GM12878 (cell line): Measurements from ENCODE around the gene KIF17. TPM values are rescaled to one million over a fixed set of nuclear protein-coding genes. Genes with fewer than 3 reads are reported as not detected.

ENCODE experiments used
- ATAC-seq: fragments of 200-7000 bp; cut with Tn5 transposase; 3 replicates; pipeline ENCODE4 v1.9.1; 2020; ENCODE audit warnings: mild to moderate bottlenecking, moderate library complexity
- BruUV-seq: library from RNA; stranded (reverse); fragments of 400-500 nt; replicated peaks from 2 replicates; lab custom pipeline; 2021; lab: Mats Ljungman, UMichigan
- CTCF ChIA-PET: fragments of 300-600 bp; sonication (Branson Sonifier 250); formaldehyde crosslinking; extraction: SDS; loops from one replicate; lab custom pipeline; 2021; ENCODE audit warnings: inconsistent platforms; lab: Yijun Ruan, JAX
- POLR2A ChIA-PET: fragments of 350-600 bp; formaldehyde crosslinking; extraction: SDS; loops from one replicate; lab custom pipeline; 2021; ENCODE audit warnings: inconsistent platforms; lab: Charles Lee
- RAD21 ChIA-PET: fragments of 300-600 bp; sonication (Branson Sonifier 250); formaldehyde crosslinking; loops from one replicate; lab custom pipeline; 2023; ENCODE audit warnings: antibody characterized with exemption; ENCODE audit not compliant: unreplicated experiment; lab: Charles Lee
- SMC1A ChIA-PET: fragments of 300-600 bp; sonication (Branson Sonifier 250); formaldehyde crosslinking; loops from one replicate; lab custom pipeline; 2023; ENCODE audit not compliant: unreplicated experiment, uncharacterized antibody; lab: Charles Lee
- DNase-seq: peaks from one replicate; pipeline ENCODE4 v3.0.0-alpha.2; 2011; ENCODE audit warnings: low read depth, low spot score
- FAIRE-seq: peaks from 3 replicates; lab custom pipeline; 2011; peaks lifted over from hg19 to GRCh38; lab: Jason Lieb, UNC
- H2AFZ ChIP-seq: 2 replicates; pipeline ENCODE4 v1.6.0; 2011; ENCODE audit warnings: low read depth, low read length, control low read depth; ENCODE audit not compliant: control insufficient read depth
- H3K27ac ChIP-seq: 2 replicates; pipeline ENCODE4 v1.5.1; 2011; ENCODE audit warnings: control low read depth; ENCODE audit not compliant: control insufficient read depth, insufficient read depth
- H3K27me3 ChIP-seq, 2 experiments: replicated peaks in 1 of 2; 2 replicates each; pipeline versions ENCODE4 v1.6.0 to v1.6.1; 2011; ENCODE audit warnings: low read length in 1 of 2; ENCODE audit not compliant: control insufficient read depth in 2 of 2, insufficient read depth in 2 of 2
- H3K36me3 ChIP-seq, 2 experiments: 2 replicates each; pipeline ENCODE4 v1.5.1; 2011; ENCODE audit warnings: low read length in 1 of 2; ENCODE audit not compliant: control insufficient read depth in 2 of 2, insufficient read depth in 2 of 2
- H3K4me1 ChIP-seq: 2 replicates; pipeline ENCODE4 v1.6.1; 2011; ENCODE audit warnings: mild to moderate bottlenecking, low read length, moderate library complexity, mixed read lengths; ENCODE audit not compliant: control insufficient read depth, insufficient read depth
- H3K4me2 ChIP-seq: 2 replicates; pipeline ENCODE4 v1.6.0; 2011; ENCODE audit warnings: control low read depth; ENCODE audit not compliant: control insufficient read depth, insufficient read depth
- H3K4me3 ChIP-seq: fragments of 200-600 bp; sonication (generic); 2 replicates; pipeline ENCODE4 v1.5.1; 2016
- H3K79me2 ChIP-seq: 2 replicates; pipeline ENCODE4 v1.6.0; 2011; ENCODE audit warnings: low read length; ENCODE audit not compliant: control insufficient read depth, insufficient read depth
- H3K9ac ChIP-seq: 2 replicates; pipeline ENCODE4 v1.8.0; 2011; ENCODE audit warnings: low read length, control low read depth, mixed read lengths; ENCODE audit not compliant: control insufficient read depth, insufficient read depth
- H3K9me3 ChIP-seq: replicated peaks from 3 replicates; pipeline ENCODE4 v1.5.1; 2011; ENCODE audit warnings: mild to moderate bottlenecking, low read length; ENCODE audit not compliant: control insufficient read depth, insufficient read depth
- H4K20me1 ChIP-seq: 2 replicates; pipeline ENCODE4 v1.6.0; 2011; ENCODE audit not compliant: control insufficient read depth, insufficient read depth
- GATAD2B ChIP-seq: fragments of 450-650 bp; conservative IDR thresholded peaks from 2 replicates; pipeline ENCODE4 v1.6.1; 2017; ENCODE audit warnings: low read depth, mild to moderate bottlenecking, moderate library complexity
- HDAC6 ChIP-seq: fragments of 200-600 bp; sonication (generic); IDR thresholded peaks from one replicate; pipeline ENCODE4 v1.8.0; 2017; ENCODE audit warnings: antibody characterized with exemption; ENCODE audit not compliant: unreplicated experiment
- MYB ChIP-seq: fragments of 150-350 bp; IDR thresholded peaks from 2 replicates; pipeline ENCODE4 v1.6.1; 2014; ENCODE audit warnings: mild to moderate bottlenecking, low read depth, low read length, borderline replicate concordance
- NRF1 ChIP-seq: conservative IDR thresholded peaks from 2 replicates; pipeline ENCODE4 v1.6.1; 2011; ENCODE audit warnings: mild to moderate bottlenecking, low read depth, low read length, improper control_type of control experiment
- PAX5 ChIP-seq: IDR thresholded peaks from 2 replicates; pipeline ENCODE4 v1.6.1; 2011; ENCODE audit warnings: low read depth, low read length, borderline replicate concordance
- PRDM15 ChIP-seq: fragments of 450-650 bp; formaldehyde crosslinking; IDR thresholded peaks from 2 replicates; pipeline ENCODE4 v1.4.0; 2020; ENCODE audit warnings: mild to moderate bottlenecking, moderate library complexity
- TCF12 ChIP-seq: IDR thresholded peaks from 2 replicates; pipeline ENCODE4 v1.6.1; 2011; ENCODE audit warnings: low read depth, mild to moderate bottlenecking, low read length
- WGBS: methylation state at CpG from one replicate; pipeline ENCODE4 v1.1.6; 2016; ENCODE audit warnings: low lambda C conversion rate; ENCODE audit not compliant: insufficient replicate concordance, insufficient coverage; ENCODE audit errors: missing lambda C conversion rate; 5-methylcytosine and 5-hydroxymethylcytosine counted together
- in situ Hi-C: fragments of 300-500 bp; cut with MboI; formaldehyde crosslinking; loops from 9 replicates; pipeline ENCODE4 v1.14.3; 2018; ENCODE audit warnings: mixed read lengths
- intact Hi-C: fragments of 100-400 bp; cut with micrococcal nuclease; formaldehyde crosslinking; loops from one replicate; pipeline ENCODE4 v1.14.2; 2022; ENCODE audit not compliant: unreplicated experiment
- polyA plus RNA-seq, 11 experiments: library from polyadenylated mRNA; depleted of rRNA in 4 of 11; unstranded in 6 of 11; stranded (reverse) in 5 of 11; fragments of >200 nt; fragmentation: Nextera tagmentation in 4 of 11; fragmentation: Illumina TruSeq in 1 of 11; extraction: Ambion mirVana in 4 of 11; extraction: Trizol in 1 of 11; gene quantifications; 1 replicate in 1 of 11; 2 replicates in 10 of 11; pipeline versions ENCODE4 v1.2.1 to v1.2.3, GENCODE V29; 2011 to 2016; ENCODE audit warnings: inconsistent platforms in 2 of 11, missing spikeins in 2 of 11, low read depth in 1 of 11
- total RNA-seq, 4 experiments: library from RNA; depleted of rRNA in 3 of 4; stranded (reverse); fragments of >200 nt in 3 of 4; fragmentation: Illumina TruSeq in 1 of 4; extraction: Trizol in 1 of 4; gene quantifications; 2 replicates each; pipeline versions ENCODE4 v1.2.1 to v1.2.3, GENCODE V29; 2013 to 2021
- TF ChIP-seq, protein P1 (sequence below): IDR thresholded peaks from 2 replicates; pipeline ENCODE4 v1.6.1; 2011; ENCODE audit warnings: low read depth, mild to moderate bottlenecking, low read length, moderate library complexity, borderline replicate concordance; ENCODE audit errors: extremely low read depth
- TF ChIP-seq, protein P2 (sequence below): fragments of 450-650 bp; formaldehyde crosslinking; IDR thresholded peaks from 2 replicates; pipeline ENCODE4 v1.4.0; 2022; ENCODE audit warnings: mild to moderate bottlenecking, moderate library complexity
- TF ChIP-seq, protein P3 (sequence below): fragments of 450-650 bp; formaldehyde crosslinking; IDR thresholded peaks from 2 replicates; pipeline ENCODE4 v1.5.0; 2022; ENCODE audit warnings: mild to moderate bottlenecking, missing genetic modification characterization

The KIF17 gene
- total and polyA plus RNA-seq, 10 of the 15 experiments (the other 5 are each of a cell fraction or from before 2014, with no cell fraction given) = 0.01 to 0.10 (median 0.03) TPM; not detected in 7

GRCh38 chr1:20662110-20662475 lies 55.7 kb downstream of the KIF17 start:
- no peaks in the 10 kb centered on the region for H3K27me3 ChIP-seq
- BruUV-seq = no TSS peak
- peak overlapping the region; percentile 75 for H2AFZ ChIP-seq
- SMC1A ChIA-PET = no interaction called here
- H4K20me1 ChIP-seq = peaks cover 3% of the 10 kb centered on the region; the same call in 1 of the 2 replicates
- H3K4me2 ChIP-seq = peak overlapping the region; percentile 99
- H3K36me3 ChIP-seq = peaks cover 6 to 12% of the 10 kb centered on the region in 2 experiments
- 0 out of 2 replicates have a peak, but pooled peaks cover 10% of the 10 kb centered on the region for H3K4me1 ChIP-seq
- peak overlapping the region; percentile 68 for H3K27ac ChIP-seq
- ATAC-seq (no peak), DNase-seq (no peak), FAIRE-seq (no peak)
- WGBS = 46% methylated on average over 7 of the region's 7 CpGs
- peak overlapping the region; percentile 91 for H3K9ac ChIP-seq
- H3K4me3 ChIP-seq = peak overlapping the region; percentile 81
- in situ Hi-C loops = no loop called here
- CTCF ChIA-PET = interaction anchor here (1.0 to 3.2 kb wide), 5 partner anchors 9 to 533 kb away, joined by 3 to 13 read pairs (median 4); no protein-coding TSS in a partner anchor
- H3K9me3 ChIP-seq = no peaks in the 10 kb centered on the region
- RAD21 ChIA-PET = no interaction called here
- POLR2A ChIA-PET = interaction anchor here (2.3 kb wide), 1 partner anchor 28 kb away, joined by 8 read pairs; no protein-coding TSS in a partner anchor
- H3K79me2 ChIP-seq = peaks cover 35% of the 10 kb centered on the region
- intact Hi-C loops = no loop called here
- TF ChIP-seq, protein P1, sequence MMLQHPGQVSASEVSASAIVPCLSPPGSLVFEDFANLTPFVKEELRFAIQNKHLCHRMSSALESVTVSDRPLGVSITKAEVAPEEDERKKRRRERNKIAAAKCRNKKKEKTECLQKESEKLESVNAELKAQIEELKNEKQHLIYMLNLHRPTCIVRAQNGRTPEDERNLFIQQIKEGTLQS = no peak
- TF ChIP-seq NRF1 = no peak
- TF ChIP-seq, protein P2, sequence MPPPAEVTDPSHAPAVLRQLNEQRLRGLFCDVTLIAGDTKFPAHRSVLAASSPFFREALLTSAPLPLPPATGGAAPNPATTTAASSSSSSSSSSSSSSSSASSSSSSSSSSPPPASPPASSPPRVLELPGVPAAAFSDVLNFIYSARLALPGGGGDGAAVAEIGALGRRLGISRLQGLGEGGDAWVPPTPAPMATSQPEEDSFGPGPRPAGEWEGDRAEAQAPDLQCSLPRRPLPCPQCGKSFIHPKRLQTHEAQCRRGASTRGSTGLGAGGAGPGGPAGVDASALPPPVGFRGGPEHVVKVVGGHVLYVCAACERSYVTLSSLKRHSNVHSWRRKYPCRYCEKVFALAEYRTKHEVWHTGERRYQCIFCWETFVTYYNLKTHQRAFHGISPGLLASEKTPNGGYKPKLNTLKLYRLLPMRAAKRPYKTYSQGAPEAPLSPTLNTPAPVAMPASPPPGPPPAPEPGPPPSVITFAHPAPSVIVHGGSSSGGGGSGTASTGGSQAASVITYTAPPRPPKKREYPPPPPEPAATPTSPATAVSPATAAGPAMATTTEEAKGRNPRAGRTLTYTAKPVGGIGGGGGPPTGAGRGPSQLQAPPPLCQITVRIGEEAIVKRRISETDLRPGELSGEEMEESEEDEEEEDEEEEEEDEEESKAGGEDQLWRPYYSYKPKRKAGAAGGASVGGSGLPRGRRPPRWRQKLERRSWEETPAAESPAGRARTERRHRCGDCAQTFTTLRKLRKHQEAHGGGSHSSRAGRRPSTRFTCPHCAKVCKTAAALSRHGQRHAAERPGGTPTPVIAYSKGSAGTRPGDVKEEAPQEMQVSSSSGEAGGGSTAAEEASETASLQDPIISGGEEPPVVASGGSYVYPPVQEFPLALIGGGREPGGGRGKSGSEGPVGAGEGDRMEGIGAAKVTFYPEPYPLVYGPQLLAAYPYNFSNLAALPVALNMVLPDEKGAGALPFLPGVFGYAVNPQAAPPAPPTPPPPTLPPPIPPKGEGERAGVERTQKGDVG (CRISPR knock-in tag) = no peak
- TF ChIP-seq, protein P3, sequence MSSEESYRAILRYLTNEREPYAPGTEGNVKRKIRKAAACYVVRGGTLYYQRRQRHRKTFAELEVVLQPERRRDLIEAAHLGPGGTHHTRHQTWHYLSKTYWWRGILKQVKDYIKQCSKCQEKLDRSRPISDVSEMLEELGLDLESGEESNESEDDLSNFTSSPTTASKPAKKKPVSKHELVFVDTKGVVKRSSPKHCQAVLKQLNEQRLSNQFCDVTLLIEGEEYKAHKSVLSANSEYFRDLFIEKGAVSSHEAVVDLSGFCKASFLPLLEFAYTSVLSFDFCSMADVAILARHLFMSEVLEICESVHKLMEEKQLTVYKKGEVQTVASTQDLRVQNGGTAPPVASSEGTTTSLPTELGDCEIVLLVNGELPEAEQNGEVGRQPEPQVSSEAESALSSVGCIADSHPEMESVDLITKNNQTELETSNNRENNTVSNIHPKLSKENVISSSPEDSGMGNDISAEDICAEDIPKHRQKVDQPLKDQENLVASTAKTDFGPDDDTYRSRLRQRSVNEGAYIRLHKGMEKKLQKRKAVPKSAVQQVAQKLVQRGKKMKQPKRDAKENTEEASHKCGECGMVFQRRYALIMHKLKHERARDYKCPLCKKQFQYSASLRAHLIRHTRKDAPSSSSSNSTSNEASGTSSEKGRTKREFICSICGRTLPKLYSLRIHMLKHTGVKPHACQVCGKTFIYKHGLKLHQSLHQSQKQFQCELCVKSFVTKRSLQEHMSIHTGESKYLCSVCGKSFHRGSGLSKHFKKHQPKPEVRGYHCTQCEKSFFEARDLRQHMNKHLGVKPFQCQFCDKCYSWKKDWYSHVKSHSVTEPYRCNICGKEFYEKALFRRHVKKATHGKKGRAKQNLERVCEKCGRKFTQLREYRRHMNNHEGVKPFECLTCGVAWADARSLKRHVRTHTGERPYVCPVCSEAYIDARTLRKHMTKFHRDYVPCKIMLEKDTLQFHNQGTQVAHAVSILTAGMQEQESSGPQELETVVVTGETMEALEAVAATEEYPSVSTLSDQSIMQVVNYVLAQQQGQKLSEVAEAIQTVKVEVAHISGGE (CRISPR knock-in tag) = no peak
- no peak for TF ChIP-seq MYB
- TF ChIP-seq PAX5 = no peak
- no peak for TF ChIP-seq TCF12
- TF ChIP-seq PRDM15 (CRISPR knock-in tag) = no peak
- TF ChIP-seq HDAC6 = no peak
- TF ChIP-seq GATAD2B = no peak
